ENCODE measurements around the gene IL5. TPM values are rescaled to one million over a fixed set of nuclear protein-coding genes. Genes with fewer than 3 reads are reported as not detected.

IL5 gene
- total RNA-seq, 2 donors from 2014 or later: not detected

- Histone ChIP-seq H3K27me3 (no peaks in the 10 kb centered on the region), H3K27ac (peak overlapping the region in 1 of 2 donors; percentile 95), H3K36me3 (no peaks in the 10 kb centered on the region), H3K4me1 (peaks cover 0 to 70% of the 10 kb centered on the region in 2 donors), H3K9me3 (no peaks in the 10 kb centered on the region), H3K4me3 (no peak overlapping the region)
- no peak for TF ChIP-seq CTCF (IDR thresholded peaks at IDR 0.05)
- no peak for DNase-seq (ENCODE audit: low spot score)
Observed at GRCh38 chr5:132493821-132494220, 49.5 kb downstream of the IL5 start.

- Histone ChIP-seq H3K27me3 (no peaks in the 10 kb centered on the region), H3K27ac (no peak overlapping the region), H3K4me3 (no peak overlapping the region), H3K9me3 (no peaks in the 10 kb centered on the region), H3K4me1 (peaks cover 0 to 76% of the 10 kb centered on the region in 2 donors), H3K36me3 (no peaks in the 10 kb centered on the region)
- DNase-seq (ENCODE audit: low spot score): peak; percentile 56
- no peak for TF ChIP-seq CTCF (IDR thresholded peaks at IDR 0.05)
Observed at GRCh38 chr5:132493241-132493640, 50.1 kb downstream of the IL5 start.

- peaks cover 4% of the 10 kb centered on the region for H3K36me3 ChIP-seq
- no peak overlapping the region for H3K4me3 ChIP-seq
- H3K27ac ChIP-seq: no peak overlapping the region
- H3K9me3 ChIP-seq: no peaks in the 10 kb centered on the region
- DNase-seq (ENCODE audit: low spot score): no peak
- TF ChIP-seq CTCF (IDR thresholded peaks at IDR 0.05): no peak
- H3K27me3 ChIP-seq: no peaks in the 10 kb centered on the region
- H3K4me1 ChIP-seq: peaks cover 0 to 77% of the 10 kb centered on the region in 2 donors
Observed at GRCh38 chr5:132492386-132493125, 50.8 kb downstream of the IL5 start.

Other genes with a start within 250 kb of the IL5 start
- gene SLC22A4, start 249.1 kb downstream of the IL5 start, total RNA-seq: 1 to 10 TPM; 1.5 to 2.8 TPM
- 10 to 100 TPM in 1 of 2 donors, 1 to 10 TPM in 1; 8.6 to 17.6 TPM for gene SLC22A5, start 173.8 kb downstream of the IL5 start, total RNA-seq
- gene IRF1, start 52.7 kb downstream of the IL5 start, total RNA-seq: 10 to 100 TPM; 10.1 to 15.8 TPM
- 10 to 100 TPM; 11.5 to 18.6 TPM for gene RAD50, start 13.5 kb upstream of the IL5 start, total RNA-seq
- not detected for gene IL13, start 114.7 kb upstream of the IL5 start, total RNA-seq
- not detected for gene IL4, start 130.5 kb upstream of the IL5 start, total RNA-seq
- 1 to 10 TPM; 5.6 to 7.2 TPM for gene KIF3A, start 194.0 kb upstream of the IL5 start, total RNA-seq
- gene CCNI2, start 203.9 kb upstream of the IL5 start, total RNA-seq: not detected
- 10 to 100 TPM; 21.1 to 24.8 TPM for gene SEPTIN8, start 233.7 kb upstream of the IL5 start, total RNA-seq

Data from right atrium auricular region (tissue), 2 donors.